GM12873 (cell line): ENCODE results near the gene ADRA2C.

Source experiments
- TF ChIP-seq, protein P1 (sequence below): IDR thresholded peaks from 2 replicates; pipeline ENCODE4 v1.5.1; 2012; ENCODE audit warnings: low read depth, mild to moderate bottlenecking, moderate library complexity, low read length, control low read depth; ENCODE audit not compliant: insufficient read depth; ENCODE audit errors: missing control alignments

Gene ADRA2C

DNA sequence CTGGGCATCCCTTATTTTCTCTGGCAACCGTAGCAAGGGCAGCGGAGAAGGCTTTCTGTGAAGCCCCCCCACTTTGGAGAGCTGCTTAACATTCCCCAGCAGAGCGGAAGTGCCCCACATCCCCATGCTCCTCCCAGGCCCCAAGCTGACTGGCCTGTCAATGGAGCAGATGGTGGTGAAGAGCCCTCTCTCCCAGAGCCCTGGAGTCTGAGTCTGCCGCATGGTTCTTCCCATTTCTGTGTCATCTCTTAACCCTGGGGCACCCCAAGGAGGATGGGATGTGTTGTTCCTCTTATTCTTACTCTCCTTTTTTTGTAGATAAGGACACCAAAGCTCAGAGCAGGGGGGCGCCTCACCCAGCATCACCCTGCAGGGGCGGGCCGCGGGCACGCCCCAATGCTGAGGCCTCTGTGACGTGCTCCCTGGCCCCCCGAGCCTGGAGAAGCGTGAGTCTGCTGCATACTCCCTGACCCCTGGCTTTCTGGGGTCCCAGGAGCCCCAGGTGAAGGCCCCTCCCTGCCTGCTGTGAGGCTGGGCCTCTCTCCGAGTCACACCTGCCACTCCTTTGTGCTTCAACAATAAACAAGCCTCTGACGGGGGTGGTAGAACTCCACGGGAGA, 35.9 kb downstream of the ADRA2C start:
- TF ChIP-seq, protein P1, sequence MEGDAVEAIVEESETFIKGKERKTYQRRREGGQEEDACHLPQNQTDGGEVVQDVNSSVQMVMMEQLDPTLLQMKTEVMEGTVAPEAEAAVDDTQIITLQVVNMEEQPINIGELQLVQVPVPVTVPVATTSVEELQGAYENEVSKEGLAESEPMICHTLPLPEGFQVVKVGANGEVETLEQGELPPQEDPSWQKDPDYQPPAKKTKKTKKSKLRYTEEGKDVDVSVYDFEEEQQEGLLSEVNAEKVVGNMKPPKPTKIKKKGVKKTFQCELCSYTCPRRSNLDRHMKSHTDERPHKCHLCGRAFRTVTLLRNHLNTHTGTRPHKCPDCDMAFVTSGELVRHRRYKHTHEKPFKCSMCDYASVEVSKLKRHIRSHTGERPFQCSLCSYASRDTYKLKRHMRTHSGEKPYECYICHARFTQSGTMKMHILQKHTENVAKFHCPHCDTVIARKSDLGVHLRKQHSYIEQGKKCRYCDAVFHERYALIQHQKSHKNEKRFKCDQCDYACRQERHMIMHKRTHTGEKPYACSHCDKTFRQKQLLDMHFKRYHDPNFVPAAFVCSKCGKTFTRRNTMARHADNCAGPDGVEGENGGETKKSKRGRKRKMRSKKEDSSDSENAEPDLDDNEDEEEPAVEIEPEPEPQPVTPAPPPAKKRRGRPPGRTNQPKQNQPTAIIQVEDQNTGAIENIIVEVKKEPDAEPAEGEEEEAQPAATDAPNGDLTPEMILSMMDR = no peak

DNA sequence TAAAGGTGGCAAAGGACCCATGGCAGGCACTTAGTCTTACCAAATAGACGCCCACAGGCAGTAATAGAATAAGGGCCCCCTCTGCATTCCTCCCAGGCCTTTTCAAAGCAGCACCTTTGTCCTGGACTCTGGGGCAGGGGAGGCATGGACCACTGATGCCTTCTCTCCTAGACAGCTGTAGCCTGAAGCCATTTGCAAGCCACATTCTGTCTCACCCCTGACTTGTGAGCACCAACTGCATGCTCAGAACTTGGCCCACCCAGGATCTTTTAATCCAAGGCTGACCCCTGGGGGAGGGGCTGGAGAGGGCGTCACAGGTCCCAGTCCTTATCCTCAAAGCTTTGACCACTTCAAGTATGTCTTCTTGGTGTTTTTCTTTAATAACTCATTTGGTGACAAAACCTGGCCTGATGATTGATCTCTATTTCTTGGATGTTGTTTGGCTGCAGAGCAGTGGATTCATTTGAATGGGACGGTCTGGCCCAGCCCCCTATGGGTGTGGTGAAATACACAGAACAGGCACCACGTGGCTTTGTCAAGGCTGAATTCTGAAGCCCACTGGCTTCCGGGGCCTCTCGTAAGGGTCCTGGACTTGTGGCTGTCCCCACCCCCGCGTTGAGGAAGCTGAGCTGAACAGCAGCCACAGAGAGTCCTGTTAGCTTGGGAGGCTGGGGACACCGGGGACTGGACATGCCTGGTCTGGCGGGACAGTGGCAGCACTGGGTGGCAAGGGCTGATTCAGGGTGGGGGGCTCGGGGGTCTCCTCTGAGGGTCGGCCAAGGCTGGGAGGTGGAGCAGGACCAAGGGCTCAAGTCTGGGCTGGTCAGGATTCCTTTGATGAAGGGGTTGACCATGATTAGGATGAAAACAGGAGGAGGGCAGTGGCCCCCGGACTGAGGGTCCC, 36.6 kb downstream of the ADRA2C start:
- TF ChIP-seq, protein P1 = no peak

DNA sequence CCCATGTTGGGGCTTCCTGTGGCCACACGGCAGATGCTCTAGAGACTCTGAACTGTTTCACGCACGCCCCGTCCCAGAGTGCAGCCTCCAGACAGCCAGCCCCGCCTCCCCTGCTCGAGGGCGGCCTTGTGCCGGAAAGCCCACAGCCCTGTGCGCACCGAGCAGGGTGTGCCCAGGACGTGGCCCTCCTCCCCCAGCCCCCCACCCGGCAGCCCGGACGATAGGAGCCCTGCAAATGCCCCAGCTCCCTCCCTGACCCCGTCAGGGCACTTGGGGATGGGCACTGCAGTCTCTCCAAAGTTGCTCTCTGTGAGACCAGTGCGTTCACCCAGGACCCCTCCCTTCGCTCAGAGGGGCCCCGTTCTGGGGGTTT, 37.3 kb downstream of the ADRA2C start:
- TF ChIP-seq, protein P1 = no peak

DNA sequence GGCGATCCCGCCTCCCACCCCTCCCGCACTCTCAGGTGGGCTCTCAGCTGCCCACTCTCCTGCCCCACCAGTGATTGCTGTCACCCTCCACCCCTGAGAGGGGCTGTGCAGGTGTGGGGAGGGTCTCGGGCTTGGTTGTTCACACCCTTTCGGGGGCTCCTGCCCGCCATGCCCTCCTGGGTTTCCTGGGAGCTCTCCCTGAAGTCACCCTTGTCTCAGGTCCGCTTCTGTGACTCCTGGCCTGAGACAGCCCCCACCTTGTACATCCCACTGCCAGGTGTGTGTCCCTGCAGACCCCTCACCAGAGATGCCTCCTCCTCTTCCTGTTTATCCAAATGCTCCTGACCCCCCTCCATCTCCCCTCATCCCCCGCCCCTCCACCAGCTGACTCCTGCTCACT, 37.8 kb downstream of the ADRA2C start:
- TF ChIP-seq, protein P1 = no peak

DNA sequence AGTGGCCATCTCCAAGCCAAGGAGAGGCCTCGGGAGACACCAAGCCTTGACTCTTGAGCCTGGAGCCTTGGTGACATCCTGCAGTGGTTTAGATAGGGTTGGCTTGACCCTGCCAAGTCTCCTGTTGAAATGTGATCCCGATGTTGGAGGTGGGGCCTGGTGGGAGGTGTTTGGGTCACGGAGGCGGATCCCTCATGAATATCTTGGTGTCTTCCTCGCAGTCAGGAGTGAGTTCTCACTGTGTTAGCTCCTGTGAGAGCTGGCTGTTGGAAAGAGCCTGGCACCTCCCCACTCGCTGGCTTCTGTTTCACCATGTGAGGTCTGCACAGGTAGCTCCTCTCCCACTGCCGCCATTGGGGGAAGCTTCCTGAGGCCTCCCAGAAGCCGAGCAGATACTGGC, 38.8 kb downstream of the ADRA2C start:
- TF ChIP-seq, protein P1 = no peak

DNA sequence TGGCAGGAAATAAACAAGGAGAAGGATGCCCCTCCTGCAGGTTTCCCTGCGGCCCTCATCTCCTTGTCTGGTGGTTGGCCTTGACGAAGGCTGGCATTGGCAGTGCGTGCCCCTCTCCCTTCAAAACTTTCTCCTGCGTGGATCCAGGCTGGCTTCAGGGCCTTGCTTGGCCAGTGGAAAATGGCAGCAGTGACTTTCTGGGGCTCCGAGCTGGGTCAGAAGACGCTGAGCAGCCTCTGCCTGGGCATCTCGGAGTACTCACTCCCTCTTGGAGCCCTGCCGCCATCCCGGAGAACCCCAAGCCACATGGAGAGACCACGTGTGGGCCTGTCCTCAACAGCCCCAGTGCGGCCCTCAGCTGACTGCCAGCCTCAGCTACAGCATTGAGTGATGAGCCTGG, 39.5 kb downstream of the ADRA2C start:
- TF ChIP-seq, protein P1 = no peak

DNA sequence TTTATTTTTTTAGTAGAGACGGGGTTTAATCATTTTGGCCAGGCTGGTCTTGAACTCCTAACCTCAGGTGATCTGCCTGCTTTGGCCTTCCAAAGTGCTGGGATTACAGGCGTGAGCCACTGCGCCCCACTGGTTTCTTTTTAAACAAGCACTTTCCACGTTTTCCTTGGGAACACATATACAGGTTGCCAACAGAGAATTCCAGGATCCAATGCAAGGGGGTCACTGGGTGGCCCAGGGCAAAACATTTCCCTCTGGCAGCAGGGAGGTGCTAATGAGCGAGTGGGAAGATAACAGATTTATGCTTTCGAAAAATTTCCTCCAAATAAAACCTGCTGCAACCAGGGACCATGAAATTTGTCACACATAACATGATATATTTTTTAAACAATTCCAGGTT, 41.1 kb downstream of the ADRA2C start:
- TF ChIP-seq, protein P1 = no peak
